Fibroblast of pulmonary artery (primary cell): ENCODE results near the gene SSX7.
"Not testable (repeated sequence)": the region's sequence is repeated elsewhere in the genome, so short reads cannot be mapped to it uniquely, and the experiment has no call there.

Experiments
- DNase-seq: peaks from one replicate; pipeline ENCODE4 v3.0.0-alpha.2; 2010; ENCODE audit warnings: low read depth
- H3K4me3 ChIP-seq: replicated peaks from 2 replicates; pipeline ENCODE4 v1.5.1; 2011; ENCODE audit warnings: low read depth, mild to moderate bottlenecking, control low read depth, low read length, moderate library complexity
- TF ChIP-seq, protein P1 (sequence below): IDR thresholded peaks from 2 replicates; pipeline ENCODE4 v1.5.1; 2011; ENCODE audit warnings: mild to moderate bottlenecking, control low read depth, low read length, inconsistent platforms; ENCODE audit errors: missing control alignments

Gene SSX7, protein sequence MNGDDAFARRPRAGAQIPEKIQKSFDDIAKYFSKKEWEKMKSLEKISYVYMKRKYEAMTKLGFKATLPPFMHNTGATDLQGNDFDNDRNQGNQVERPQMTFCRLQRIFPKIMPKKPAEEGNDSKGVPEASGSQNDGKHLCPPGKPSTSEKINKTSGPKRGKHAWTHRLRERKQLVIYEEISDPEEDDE

DNA sequence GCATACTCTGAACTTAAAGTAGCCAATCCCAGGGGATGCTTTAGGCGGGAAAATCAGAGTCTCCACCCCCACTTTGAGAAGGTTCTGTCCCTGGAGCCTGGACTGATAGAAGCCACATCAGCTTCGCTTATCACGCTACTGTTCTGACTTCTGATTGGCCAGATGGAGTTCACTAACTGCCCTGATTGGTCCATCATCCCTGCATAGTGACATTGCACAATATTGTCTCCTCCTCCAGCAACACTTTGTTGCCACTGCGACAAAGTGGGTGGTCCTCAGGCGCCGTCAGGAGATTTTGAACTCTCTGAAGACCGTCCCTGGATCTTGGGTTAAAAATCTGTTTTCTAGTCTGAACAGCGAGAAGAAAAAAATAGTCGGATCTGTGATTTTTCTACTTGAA lies at the start of gene SSX7:
TSS of gene SSX7 (minus strand) at position 101 of the 400 bp plus-strand sequence. CDS start 1,428 bp downstream, outside the sequence.
- not testable (repeated sequence) for DNase-seq, H3K4me3 ChIP-seq

GRCh38 chrX:52692034-52692433 lies 37.3 kb upstream of the SSX7 start:
- not testable (repeated sequence) for DNase-seq, H3K4me3 ChIP-seq

DNA sequence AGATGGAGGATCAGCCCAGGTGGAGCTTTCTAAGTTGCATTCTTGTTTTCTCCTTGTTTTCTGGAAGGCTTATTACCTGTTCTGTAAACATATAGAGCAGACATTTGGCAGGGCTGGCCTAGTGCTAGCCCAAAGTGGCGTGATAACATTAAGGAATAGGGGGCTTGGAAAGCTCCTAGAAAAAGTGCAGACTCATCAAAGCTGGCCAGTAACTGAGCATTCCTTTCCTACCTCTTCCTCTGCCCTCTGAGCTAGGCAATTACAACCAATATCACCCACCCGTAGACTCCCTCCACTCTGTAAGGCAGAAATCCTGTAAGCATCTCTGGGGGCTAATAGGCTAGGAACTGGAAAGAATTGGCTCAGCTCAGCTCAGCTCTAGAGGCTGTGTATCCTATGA lies 7.5 kb upstream of the SSX7 start:
- DNase-seq, H3K4me3 ChIP-seq: not testable (repeated sequence)

DNA sequence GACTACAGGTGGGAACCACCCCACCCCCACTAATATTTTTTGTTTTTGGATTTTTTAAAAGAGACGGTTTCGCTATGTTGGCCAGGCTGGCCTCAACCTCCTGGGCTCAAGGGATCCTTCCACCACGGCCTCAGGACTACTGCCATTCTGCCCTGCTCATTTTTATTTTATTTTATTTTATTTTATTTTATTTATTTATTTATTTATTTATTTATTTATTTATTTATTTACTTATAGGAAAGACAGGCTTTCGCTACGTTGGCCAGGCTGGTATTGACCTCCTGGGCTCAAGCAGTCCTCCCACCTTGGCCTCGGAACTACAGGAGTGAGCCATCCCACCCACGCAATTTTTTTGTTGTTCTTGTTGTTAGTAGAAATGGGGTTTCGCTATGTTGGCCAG lies 775 bp upstream of the SSX7 start:
- not testable (repeated sequence) for H3K4me3 ChIP-seq, DNase-seq

- H3K4me3 ChIP-seq, DNase-seq: not testable (repeated sequence)
Measured at GRCh38 chrX:52650676-52651075, 4.0 kb downstream of the SSX7 start.

DNA sequence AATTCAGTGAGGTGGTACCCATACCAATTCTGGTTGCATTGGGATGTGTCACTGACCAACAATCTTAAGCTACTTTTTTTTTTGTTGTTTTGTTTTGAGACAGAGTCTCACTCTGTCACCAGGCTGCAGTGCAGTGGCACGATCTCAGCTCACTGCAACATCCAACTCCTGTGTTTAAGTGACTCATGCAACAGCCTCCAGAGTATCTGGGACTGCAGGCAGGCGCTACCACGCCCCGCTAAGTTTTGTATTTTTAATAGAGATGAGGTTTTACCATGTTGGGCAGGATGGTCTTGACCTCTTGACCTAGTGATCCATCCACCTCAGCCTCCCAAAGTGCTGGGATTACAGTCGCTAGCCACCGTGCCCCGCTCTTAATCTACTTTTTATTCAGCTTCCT lies 5.7 kb downstream of the SSX7 start:
- DNase-seq, H3K4me3 ChIP-seq: not testable (repeated sequence)

- not testable (repeated sequence) for DNase-seq, H3K4me3 ChIP-seq
Measured at GRCh38 chrX:52628483-52628882, 26.2 kb downstream of the SSX7 start.

DNA sequence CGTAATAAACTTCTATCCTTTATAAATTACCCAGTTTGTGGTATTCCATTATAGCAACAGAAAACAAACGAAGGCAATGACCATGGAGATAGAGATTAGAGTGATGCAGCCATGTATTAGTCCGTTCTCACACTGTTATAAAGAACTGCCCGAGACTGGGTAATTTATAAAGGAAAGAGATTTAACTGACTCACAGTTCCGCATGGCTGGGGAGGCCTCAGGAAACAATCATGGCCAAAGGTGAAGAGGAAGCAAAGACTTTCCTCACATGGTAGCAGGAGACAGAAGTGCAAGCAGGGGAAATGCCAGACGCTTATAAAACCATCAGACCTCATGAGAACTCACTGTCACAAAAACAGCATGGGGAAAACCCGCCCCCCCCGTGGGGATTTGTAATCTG lies 34.0 kb downstream of the SSX7 start:
- not testable (repeated sequence) for DNase-seq

DNA sequence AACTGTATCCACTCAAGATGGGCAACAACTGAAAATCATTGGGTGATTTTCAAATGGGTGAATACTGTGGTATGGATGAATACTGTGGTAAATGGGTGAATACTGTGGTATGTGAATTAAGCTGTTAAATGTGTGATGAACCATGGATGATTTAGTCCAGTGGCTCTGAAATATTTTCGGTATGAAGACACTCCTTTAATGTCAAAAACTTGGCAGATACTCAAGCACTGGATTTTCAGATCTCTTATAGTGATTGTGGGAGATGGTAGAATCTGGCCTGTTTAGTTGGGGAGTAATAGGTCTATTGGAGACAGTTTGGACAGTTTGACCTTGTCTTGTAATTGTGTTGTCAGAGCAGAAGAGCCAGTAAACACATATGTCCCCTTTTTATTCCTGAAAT lies 45.7 kb downstream of the SSX7 start:
- H3K4me3 ChIP-seq, result no peak overlapping the region
- TF ChIP-seq, protein P1, sequence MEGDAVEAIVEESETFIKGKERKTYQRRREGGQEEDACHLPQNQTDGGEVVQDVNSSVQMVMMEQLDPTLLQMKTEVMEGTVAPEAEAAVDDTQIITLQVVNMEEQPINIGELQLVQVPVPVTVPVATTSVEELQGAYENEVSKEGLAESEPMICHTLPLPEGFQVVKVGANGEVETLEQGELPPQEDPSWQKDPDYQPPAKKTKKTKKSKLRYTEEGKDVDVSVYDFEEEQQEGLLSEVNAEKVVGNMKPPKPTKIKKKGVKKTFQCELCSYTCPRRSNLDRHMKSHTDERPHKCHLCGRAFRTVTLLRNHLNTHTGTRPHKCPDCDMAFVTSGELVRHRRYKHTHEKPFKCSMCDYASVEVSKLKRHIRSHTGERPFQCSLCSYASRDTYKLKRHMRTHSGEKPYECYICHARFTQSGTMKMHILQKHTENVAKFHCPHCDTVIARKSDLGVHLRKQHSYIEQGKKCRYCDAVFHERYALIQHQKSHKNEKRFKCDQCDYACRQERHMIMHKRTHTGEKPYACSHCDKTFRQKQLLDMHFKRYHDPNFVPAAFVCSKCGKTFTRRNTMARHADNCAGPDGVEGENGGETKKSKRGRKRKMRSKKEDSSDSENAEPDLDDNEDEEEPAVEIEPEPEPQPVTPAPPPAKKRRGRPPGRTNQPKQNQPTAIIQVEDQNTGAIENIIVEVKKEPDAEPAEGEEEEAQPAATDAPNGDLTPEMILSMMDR, result no peak
- DNase-seq, result no peak

More for the DNA sequence above, 34.0 kb downstream of the SSX7 start:
- not testable (repeated sequence) for H3K4me3 ChIP-seq

DNA sequence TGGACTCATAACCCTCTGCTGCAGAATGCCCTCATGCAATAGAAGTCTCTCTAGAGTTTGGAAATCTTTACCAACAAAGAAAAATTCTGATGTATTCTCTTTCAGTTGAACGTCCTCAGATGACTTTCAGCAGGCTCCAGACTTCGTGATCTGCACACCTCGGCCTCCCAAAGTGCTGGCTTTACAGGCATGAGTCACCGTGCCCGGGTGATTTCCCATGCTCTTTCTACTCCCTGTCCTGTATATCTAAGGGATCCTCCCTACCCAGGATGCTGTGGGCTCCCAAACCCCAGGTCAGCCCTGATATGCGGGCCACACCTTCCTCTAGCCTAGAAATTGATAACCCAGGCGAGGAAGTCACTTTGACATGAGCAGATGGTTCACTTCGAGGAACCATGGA lies 51.5 kb downstream of the SSX7 start:
- not testable (repeated sequence) for DNase-seq, H3K4me3 ChIP-seq

- no peak for DNase-seq
- no peak overlapping the region for H3K4me3 ChIP-seq
- TF ChIP-seq, protein P1, result no peak
Measured at GRCh38 chrX:52598886-52599285, 55.8 kb downstream of the SSX7 start.

GRCh38 chrX:52594658-52595057 lies 60.0 kb downstream of the SSX7 start:
- DNase-seq, result no peak
- no peak overlapping the region for H3K4me3 ChIP-seq
- TF ChIP-seq, protein P1, result no peak
